Brain microvascular endothelial cell (primary cell): ENCODE measurements around the gene DLGAP3.
A peak's percentile ranks its signal among the peaks of the same experiment; 100 is the strongest.

Experiments
- DNase-seq: peaks from one replicate; pipeline ENCODE4 v3.0.0-alpha.2; 2020
- H3K27ac ChIP-seq: fragments of 250-450 bp; sonication (Bioruptor Pico); 2 replicates; pipeline ENCODE4 v1.5.1; 2020; ENCODE audit warnings: mild to moderate bottlenecking, moderate library complexity
- H3K27me3 ChIP-seq: fragments of 250-450 bp; sonication (Bioruptor Pico); replicated peaks from 2 replicates; pipeline ENCODE4 v1.5.1; 2020; ENCODE audit warnings: mild to moderate bottlenecking
- H3K36me3 ChIP-seq: fragments of 250-450 bp; sonication (Bioruptor Pico); replicated peaks from 2 replicates; pipeline ENCODE4 v1.5.1; 2020; ENCODE audit warnings: mild to moderate bottlenecking
- H3K4me3 ChIP-seq: 2 replicates; pipeline ENCODE4 v1.5.1; 2011; ENCODE audit warnings: low read depth, mild to moderate bottlenecking, control low read depth, low read length, moderate library complexity
- in situ Hi-C: cut with HindIII; loops from 2 replicates; pipeline ENCODE4 v1.10.0; 2017; ENCODE audit warnings: low sequenced_read_pairs, low pct_ligation_motif_present
- TF ChIP-seq, protein P1 (sequence below): IDR thresholded peaks from 2 replicates; pipeline ENCODE4 v1.5.1; 2011; ENCODE audit warnings: low read depth, mild to moderate bottlenecking, moderate library complexity, low read length, control low read depth, inconsistent platforms; ENCODE audit errors: missing control alignments

Gene DLGAP3

DNA sequence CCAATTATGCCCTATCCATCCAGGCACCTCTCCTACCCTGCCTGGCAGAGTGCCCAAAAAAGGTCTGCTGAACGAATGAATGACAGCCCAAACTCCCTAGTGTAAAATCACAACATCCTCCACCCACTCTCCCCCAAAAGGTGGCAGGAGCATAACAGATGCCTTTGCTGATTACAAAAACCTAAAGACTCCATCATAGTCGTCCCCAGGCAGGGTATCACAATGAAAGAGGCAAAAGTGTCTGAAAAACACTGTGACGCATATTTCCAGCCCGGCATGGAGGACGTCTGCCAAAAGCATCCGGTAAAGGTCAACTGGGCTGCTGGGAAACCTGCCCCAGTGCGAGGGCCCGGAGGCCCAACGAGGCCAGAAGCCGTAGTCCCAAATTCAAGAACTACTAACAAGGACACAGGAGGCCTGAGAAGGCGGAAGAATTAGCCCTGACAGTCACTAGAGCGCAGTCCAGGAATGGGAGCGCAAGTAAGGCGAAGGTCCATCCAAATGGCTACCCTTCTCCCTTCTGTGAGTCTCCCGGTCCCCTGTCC lies 70.5 kb downstream of the DLGAP3 start:
- no peaks in the 10 kb centered on the region for H3K27me3 ChIP-seq
- TF ChIP-seq, protein P1, sequence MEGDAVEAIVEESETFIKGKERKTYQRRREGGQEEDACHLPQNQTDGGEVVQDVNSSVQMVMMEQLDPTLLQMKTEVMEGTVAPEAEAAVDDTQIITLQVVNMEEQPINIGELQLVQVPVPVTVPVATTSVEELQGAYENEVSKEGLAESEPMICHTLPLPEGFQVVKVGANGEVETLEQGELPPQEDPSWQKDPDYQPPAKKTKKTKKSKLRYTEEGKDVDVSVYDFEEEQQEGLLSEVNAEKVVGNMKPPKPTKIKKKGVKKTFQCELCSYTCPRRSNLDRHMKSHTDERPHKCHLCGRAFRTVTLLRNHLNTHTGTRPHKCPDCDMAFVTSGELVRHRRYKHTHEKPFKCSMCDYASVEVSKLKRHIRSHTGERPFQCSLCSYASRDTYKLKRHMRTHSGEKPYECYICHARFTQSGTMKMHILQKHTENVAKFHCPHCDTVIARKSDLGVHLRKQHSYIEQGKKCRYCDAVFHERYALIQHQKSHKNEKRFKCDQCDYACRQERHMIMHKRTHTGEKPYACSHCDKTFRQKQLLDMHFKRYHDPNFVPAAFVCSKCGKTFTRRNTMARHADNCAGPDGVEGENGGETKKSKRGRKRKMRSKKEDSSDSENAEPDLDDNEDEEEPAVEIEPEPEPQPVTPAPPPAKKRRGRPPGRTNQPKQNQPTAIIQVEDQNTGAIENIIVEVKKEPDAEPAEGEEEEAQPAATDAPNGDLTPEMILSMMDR = no peak
- H3K27ac ChIP-seq = peak overlapping the region; percentile 70
- in situ Hi-C loops = no loop called here
- H3K4me3 ChIP-seq = peak overlapping the region; percentile 72
- H3K36me3 ChIP-seq = peaks cover 17% of the 10 kb centered on the region
- DNase-seq = peak; percentile 31

DNA sequence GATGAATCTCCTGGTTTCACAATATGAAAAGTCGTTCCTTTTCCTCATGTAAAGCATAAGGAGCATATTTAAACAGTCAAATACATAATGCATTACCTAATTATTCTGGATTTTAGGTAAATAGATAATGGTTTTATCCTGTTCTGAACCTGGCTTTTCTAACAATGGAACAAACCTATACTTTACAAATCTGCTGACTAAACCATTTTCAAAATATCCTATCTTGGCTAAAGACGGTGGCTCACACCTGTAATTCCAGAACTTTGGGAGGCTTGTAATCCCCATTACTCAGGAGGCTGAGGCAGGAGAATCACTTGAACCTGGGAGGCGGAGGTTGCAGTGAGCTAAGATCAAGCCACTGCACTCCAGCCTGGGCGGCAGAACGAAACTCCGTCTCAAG lies 72.8 kb downstream of the DLGAP3 start:
- TF ChIP-seq, protein P1 = no peak
- in situ Hi-C loops = no loop called here

DNA sequence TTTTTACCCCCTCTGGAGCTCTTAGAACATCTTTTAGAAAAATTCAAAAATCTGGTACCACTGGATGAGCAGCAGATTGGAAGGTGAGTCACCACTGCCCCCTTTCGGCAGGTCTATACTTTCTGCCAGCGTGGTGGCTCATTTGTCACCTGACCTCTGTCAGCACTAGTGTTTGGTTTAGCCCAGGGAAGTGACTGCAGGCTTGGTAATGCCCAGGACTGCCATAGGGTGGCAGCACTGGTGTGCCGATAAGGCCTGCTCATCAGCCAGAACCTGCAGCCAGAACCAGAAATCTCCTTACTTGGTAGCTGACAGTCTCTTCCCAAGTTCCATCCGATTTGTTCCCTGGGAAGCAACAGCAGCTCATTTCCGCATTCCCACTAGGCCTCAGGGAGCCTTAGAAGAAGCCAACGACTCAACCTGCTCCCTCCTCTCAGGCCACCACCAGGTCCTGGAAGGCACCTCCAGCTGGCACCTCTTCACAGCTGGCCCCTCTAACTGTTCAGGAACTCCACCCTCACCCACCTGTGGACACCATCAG lies 76.7 kb downstream of the DLGAP3 start:
- Histone ChIP-seq H3K27ac (no peak overlapping the region), H3K36me3 (peaks cover 31% of the 10 kb centered on the region), H3K27me3 (no peaks in the 10 kb centered on the region), H3K4me3 (no peak overlapping the region)
- TF ChIP-seq, protein P1 = peak; percentile 97
- in situ Hi-C loops = no loop called here
- DNase-seq = peak; percentile 97

More for the DNA sequence above, 72.8 kb downstream of the DLGAP3 start:
- no peak overlapping the region for H3K27ac ChIP-seq
- DNase-seq = no peak
- no peak overlapping the region for H3K4me3 ChIP-seq
- H3K27me3 ChIP-seq = no peaks in the 10 kb centered on the region
- peaks cover 24% of the 10 kb centered on the region for H3K36me3 ChIP-seq

DNA sequence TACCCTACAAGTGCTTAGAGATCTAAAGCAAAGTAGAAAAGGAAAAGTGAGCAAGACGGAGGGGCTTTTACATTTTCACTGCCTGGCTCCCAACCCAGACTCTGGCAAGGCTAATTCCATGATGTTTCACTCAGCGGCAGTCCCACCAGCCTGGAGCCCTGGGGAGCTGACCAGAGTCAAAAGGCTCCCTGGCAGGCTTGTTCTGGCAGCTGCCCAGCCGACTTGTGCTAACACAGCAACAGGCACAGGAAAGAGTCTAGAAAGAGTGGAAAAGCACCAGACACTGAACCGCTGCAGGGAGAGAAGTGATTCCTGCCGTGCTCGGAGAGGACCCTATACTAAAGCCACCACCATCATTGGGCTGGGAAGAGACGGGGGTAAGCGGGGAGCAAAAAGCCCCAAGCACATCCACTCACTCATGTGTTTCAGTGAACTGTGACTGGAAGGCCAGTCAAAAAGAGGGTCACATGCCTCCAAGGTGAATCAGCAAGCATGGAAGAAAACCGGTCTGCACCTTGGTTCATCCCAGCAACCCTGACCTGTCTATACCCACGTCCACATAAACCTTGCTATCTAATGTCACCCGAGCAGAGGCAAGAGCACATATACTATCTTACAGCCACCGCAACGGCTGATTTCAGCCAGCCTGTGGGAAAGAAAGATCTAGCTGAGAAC lies 77.9 kb downstream of the DLGAP3 start:
- in situ Hi-C loops = no loop called here
- peaks cover 31% of the 10 kb centered on the region for H3K36me3 ChIP-seq

DNA sequence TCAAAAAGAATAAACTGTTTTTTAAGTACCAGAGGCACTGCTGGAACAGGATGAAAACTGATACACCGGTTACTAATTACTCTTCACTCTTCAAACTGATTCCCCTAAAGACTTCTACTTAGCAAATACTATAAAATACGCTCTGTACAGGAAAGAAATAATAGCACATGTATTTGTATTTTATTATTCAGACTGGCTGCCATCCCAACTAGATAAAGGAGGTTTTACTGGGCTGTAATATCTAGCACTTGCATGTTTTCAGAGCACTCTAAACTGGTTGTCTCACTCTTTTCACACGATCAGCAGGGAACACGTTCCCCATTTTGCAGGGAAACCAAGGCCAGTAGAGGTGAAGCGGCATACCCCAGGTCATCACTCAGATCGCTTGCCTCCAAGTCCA lies 79.1 kb downstream of the DLGAP3 start:
- no peak overlapping the region for H3K27ac ChIP-seq
- in situ Hi-C loops = no loop called here
- H3K4me3 ChIP-seq = no peak overlapping the region
- TF ChIP-seq, protein P1 = no peak
- peaks cover 27% of the 10 kb centered on the region for H3K36me3 ChIP-seq
- DNase-seq = no peak
- no peaks in the 10 kb centered on the region for H3K27me3 ChIP-seq

More for the DNA sequence above, 77.9 kb downstream of the DLGAP3 start:
- peak; percentile 59 for DNase-seq
- Histone ChIP-seq H3K27ac (no peak overlapping the region), H3K4me3 (no peak overlapping the region), H3K27me3 (no peaks in the 10 kb centered on the region)
- TF ChIP-seq, protein P1 = no peak
